ENCODE results near the gene OPA1.

The OPA1 gene

DNA sequence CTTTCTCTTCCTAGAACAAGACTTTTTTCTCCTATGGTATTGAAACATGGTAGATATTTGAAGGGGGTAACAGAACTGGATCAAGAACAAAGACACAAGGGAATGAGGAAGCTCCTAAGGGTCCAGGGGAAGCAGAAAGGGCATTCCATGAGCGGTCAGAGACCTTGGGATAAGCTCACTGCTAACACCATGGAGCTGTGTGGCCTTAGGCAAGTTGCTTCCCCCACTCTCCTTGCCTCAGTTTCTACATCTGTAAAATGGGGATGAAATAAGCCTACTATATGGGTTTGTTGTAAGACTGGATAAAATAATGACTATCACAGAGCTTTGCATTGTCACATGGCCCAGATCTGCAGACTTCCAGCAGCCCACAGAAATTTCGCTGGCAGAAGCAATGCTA is 139.8 kb downstream of the OPA1 start:
- no peak overlapping the region for H3K27ac ChIP-seq

DNA sequence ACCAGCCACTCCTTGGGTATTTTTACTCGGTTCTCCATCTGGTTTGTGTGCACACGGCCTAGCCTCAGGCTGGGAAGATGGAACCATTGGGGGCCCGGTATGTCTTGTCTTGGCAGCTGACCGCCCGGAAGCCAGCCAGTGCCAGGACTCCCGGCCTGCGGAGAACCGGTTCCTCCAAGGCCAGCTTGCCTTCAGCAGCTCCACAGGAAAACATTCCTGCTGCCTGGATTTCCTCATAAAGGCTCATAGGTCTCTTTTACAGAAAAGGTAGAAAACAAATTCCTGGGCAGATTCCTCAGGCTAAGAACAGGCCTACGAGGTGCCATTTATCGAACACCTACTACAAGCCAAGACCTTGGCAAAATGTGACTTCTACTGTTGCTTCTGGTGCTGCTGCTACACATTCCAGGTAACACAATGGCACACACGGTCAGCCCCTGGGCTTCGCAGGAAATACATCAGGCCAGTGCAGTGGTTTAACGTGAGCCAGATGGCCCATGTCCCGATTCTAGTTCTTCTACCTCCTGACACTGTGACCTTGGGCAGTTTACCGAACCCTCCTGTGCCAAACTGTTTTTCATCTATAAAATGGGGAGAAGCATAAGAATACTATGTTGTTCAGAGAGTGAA is 141.8 kb downstream of the OPA1 start:
- no peak overlapping the region for H3K27ac ChIP-seq
- no peak overlapping the region for H3K4me3 ChIP-seq
- TF ChIP-seq, protein P1, sequence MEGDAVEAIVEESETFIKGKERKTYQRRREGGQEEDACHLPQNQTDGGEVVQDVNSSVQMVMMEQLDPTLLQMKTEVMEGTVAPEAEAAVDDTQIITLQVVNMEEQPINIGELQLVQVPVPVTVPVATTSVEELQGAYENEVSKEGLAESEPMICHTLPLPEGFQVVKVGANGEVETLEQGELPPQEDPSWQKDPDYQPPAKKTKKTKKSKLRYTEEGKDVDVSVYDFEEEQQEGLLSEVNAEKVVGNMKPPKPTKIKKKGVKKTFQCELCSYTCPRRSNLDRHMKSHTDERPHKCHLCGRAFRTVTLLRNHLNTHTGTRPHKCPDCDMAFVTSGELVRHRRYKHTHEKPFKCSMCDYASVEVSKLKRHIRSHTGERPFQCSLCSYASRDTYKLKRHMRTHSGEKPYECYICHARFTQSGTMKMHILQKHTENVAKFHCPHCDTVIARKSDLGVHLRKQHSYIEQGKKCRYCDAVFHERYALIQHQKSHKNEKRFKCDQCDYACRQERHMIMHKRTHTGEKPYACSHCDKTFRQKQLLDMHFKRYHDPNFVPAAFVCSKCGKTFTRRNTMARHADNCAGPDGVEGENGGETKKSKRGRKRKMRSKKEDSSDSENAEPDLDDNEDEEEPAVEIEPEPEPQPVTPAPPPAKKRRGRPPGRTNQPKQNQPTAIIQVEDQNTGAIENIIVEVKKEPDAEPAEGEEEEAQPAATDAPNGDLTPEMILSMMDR (IDR thresholded peaks at IDR 0.05) = no peak
- DNase-seq (ENCODE audit: low spot score) = no peak

More for the DNA sequence above, 139.8 kb downstream of the OPA1 start:
- DNase-seq (ENCODE audit: low spot score) = no peak
- TF ChIP-seq, protein P1 (IDR thresholded peaks at IDR 0.05) = no peak
- no peak overlapping the region for H3K4me3 ChIP-seq

DNA sequence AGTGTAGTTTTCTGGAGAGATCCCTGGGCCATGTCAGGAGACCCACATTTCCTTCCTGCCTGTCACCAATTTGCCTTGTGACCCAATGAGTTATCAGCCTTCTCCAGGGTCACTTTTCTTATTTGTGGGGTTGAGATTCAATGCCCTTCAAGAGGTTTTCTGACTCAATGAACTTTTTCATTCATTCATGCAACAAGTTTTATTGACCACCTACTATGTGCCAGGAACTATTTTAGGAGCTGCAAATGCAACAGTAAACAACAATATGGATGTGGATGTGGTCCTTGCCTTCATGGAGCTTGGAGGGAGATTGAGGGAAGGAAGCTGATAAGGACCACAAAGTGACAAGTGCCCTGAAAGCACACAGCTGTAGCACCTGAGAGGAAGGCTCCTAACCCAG is 142.8 kb downstream of the OPA1 start:
- Histone ChIP-seq H3K4me3 (no peak overlapping the region), H3K27ac (no peak overlapping the region)
- TF ChIP-seq, protein P1 (IDR thresholded peaks at IDR 0.05) = no peak
- no peak for DNase-seq (ENCODE audit: low spot score)

DNA sequence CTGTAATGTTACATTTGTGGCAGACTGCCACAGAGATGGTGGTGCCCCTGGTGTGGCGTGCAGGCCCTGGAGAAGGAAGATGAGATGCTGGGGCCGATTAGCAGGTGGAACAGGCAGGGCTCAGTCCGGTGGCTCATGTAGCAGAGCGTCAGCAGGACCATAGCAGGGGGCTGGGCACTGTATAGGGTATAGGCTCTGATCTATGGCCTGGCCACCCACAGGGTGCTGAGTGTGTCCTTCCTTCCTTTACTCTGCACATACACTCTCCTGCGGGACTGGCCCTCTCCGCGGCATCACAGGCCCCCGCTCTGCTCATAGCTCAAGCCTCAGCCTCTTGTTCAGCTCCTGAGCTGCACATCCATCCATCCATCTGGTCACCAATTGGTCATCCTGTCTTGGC is 143.6 kb downstream of the OPA1 start:
- Histone ChIP-seq H3K27ac (no peak overlapping the region), H3K4me3 (no peak overlapping the region)
- DNase-seq (ENCODE audit: low spot score) = no peak
- TF ChIP-seq, protein P1 (IDR thresholded peaks at IDR 0.05) = no peak

GRCh38 chr3:193737191-193737751 is 144.3 kb downstream of the OPA1 start:
- no peak for DNase-seq (ENCODE audit: low spot score)
- Histone ChIP-seq H3K27ac (no peak overlapping the region), H3K4me3 (no peak overlapping the region)
- TF ChIP-seq, protein P1 (IDR thresholded peaks at IDR 0.05) = no peak

DNA sequence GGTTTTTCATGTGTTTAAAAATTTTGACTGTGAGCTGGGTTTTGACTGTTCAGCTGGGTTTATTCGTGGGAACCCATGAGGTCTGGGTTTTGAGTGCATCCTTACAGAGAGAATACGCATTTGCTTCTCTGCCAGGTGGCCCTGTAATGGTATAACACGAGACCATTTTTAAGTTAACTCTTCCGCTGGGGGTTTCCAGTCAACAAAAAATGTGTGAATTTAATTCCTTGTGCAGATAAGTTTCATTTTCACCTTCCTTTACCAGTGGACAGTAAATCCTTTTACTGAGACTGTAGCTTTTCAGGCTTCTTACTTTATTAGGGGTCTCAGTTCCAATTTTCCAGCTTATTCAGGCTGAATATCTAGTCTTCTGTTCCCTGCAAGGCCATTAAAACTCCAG is 149.6 kb downstream of the OPA1 start:
- no peak overlapping the region for H3K4me3 ChIP-seq
- TF ChIP-seq, protein P1 (IDR thresholded peaks at IDR 0.05) = no peak
- DNase-seq (ENCODE audit: low spot score) = no peak
- H3K27ac ChIP-seq = no peak overlapping the region

- H3K27ac ChIP-seq = no peak overlapping the region
- TF ChIP-seq, protein P1 (IDR thresholded peaks at IDR 0.05) = no peak
- no peak overlapping the region for H3K4me3 ChIP-seq
- DNase-seq (ENCODE audit: low spot score) = no peak
Observed at GRCh38 chr3:193743702-193744047, 150.7 kb downstream of the OPA1 start.
